GM19324 (cell line): Measurements from ENCODE around the gene MTFR1L.

Experiments used
- ATAC-seq: cut with Tn5 transposase; IDR thresholded peaks from one replicate; pipeline ENCODE4 v1.9.1; 2021; ENCODE audit warnings: mild to moderate bottlenecking, moderate library complexity; ENCODE audit not compliant: unreplicated experiment, low FRiP score

The MTFR1L gene

GRCh38 chr1:25819491-25820246, at the start of gene MTFR1L:
TSS of gene MTFR1L (plus strand) at chr1:25819954. CDS start at chr1:25823105, 3,151 bp downstream.
- peak; percentile 82 for ATAC-seq

GRCh38 chr1:25770541-25771220, 49.1 kb upstream of the MTFR1L start:
- no peak for ATAC-seq

- ATAC-seq = no peak
Observed at GRCh38 chr1:25771221-25772114, 48.3 kb upstream of the MTFR1L start.

DNA sequence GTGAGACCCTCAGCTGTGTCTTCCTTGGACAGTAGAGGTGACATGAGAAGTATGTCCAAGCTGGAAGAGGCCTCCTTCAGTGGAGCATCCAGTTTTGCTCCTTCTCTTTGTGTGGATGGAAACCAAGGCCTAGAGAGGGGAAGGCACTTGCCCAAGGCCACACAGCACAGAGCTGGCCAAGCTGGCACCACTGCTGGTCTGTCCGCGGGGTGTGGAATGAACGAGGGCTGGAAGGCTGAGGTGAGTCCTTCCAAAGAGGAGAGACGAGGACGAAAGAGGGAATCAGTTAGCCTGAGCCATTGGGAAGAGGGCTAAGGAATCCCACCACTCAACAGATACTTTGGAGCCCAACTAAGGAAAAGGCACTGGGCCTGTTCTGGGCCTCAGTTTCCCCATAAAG, 47.6 kb upstream of the MTFR1L start:
- no peak for ATAC-seq

DNA sequence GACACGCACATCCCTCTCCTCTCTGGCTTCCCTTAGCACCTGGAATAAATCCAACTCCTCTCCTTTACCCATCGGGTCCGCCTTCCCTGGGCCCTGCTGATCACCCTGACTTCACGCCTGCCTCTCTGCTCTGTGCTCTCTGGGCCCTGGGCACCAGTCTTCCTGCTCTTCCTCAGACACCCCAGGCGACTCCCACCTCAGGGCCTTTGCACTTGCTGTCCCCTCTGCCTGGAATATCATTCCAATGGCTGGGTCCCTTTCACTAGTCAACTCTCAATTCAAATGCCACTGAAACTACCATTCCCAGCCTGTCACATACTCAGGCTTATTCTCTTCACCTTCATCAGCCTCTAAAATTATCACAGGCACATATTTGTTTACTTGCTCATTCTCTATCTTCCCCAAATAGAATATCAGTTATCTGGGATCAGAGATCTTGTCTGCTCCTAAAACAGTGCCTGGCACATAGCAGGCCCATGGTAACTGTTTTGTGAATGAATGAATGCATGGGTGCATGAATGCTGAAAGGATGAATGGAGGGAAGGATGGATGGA, 47.0 kb upstream of the MTFR1L start:
- no peak for ATAC-seq

DNA sequence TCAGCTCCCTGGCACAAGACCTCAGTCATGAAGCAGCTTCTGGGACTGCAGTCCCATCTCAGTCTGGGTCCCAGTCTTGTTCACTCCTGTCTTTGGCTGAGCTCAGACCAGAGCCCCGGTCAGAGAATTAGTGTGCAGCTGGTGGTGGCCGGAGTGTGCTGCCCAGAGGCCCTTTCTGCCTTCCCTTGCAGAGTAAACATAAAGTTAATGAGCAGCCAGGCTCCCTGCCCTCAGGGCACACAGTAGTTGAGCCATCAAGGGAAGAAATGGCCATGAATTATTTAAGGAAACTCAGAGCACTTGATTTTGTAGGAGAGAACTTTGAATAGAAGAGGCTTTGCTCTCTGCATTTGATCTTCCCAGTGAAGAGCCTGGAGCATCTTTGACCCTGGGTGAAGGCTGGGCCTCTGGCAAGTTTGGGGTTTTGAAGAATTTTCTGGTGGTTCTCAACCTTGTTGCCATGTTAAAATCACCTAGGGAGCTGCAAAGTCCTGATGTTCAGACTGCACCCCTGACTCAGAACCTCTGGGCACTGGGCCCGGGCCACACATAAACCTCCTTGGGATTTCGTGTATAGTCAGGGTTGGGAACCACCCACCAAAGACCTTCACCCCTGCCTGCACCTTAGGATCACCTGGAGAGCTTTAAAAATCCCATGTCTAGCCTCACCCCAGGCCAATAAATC, 46.2 kb upstream of the MTFR1L start:
- ATAC-seq = no peak

DNA sequence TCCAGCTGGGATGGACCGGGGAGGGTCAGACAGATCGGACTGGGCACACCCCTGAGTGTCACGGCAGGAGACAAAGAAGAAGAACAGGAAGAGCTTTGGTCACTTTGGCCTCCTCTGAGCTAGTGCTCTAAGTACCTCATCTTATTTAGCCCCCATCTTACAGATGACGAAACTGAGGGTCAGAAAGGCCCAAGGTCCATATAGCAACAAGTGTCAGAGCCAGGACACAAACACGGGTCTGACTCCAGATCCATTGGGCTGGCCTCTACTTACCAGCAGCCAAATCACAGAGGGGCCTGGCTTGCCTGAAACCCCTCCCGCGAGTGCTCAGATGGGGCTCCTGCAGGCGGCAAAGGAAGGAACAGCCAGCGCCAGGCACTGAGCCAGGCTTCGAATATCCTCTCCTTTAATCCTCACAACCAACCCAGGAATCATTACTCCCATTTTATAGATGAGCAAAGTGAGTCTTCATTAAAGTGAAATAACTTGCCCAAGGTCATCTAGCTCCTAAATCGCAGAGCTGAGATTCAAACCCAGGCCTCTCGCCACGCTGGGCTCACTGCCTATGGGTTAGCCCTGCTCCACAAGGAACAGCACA, 45.4 kb upstream of the MTFR1L start:
- ATAC-seq = no peak

DNA sequence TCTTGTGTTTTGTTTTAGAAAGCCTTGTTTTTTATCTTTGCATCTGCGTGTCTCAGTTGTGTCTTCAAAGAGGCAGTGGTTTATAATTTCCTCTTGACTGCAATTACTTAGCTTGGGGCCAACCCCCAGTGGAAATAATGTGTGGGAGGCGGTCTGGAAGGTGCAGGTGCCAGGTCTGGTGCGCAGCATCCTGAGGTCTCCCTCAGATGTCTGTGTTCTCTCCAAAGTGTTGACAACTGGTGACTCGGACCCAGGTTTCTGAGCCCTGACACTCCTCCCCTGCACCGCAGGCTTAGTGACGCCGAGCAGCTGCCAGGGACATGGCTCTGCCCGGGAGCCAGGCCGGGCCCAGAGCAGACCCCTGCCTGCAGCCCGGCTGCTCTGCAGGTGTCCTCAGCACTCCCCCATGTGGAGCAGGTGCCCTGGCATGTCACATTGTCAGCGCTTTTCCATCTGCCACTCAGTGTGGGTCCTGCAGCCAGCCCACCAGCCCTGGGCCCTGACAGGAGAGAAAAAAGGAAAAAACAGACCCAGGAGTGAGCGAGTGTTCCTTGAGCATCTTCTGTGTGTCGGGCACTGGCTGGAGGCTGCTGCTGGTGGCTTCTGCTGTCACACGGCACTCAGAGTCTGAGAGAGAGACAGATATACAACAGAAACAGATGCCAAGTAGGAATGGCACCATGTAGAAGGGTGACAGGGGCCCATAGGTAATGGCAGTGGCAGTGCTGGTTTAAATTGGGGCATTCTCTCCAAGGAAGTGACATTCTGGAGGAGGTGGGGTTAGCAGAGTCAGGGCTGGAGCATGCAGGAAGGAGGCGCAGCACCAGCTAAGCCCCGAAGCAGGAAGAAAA, 44.6 kb upstream of the MTFR1L start:
- no peak for ATAC-seq

- ATAC-seq = no peak
Observed at GRCh38 chr1:25779388-25779787, 40.4 kb upstream of the MTFR1L start.

GRCh38 chr1:25779894-25780293, 39.9 kb upstream of the MTFR1L start:
- no peak for ATAC-seq

DNA sequence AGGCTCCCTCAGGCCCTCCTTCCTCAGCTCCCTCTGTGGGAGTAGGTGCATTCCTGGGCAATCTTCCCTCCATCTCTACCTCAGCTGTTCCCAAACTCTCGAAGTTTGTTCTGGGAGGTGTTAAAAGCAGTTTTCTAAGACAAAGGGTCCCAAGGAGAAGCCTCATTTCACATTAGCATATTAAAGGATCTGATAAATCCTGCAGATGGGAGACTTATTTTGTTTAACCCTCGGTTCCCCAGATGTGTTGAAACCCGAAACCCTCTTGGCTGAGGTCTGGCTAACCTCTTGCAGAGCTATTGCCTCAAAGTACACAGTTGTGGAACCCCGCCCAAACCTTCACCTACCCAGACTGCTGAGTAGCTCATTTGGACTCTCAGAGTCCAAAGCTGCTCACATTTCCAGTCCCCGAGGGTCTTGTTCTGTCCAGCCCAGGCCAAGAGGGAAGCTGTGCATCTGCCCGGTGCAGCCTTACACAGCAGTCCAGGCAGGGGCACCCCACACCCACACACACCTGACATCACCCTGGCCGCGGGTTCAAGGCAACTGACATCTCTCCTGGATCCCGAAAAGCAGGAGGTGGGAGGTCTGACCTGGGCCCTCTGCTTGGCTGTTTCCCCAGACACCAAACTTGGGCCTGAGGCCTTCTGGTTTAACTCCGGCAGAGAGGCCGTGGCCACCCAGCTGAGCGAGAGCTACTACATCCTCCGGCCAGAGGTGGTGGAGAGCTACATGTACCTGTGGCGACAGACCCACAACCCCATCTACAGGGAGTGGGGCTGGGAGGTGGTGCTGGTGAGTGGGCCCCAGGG, 39.2 kb upstream of the MTFR1L start:
- no peak for ATAC-seq

DNA sequence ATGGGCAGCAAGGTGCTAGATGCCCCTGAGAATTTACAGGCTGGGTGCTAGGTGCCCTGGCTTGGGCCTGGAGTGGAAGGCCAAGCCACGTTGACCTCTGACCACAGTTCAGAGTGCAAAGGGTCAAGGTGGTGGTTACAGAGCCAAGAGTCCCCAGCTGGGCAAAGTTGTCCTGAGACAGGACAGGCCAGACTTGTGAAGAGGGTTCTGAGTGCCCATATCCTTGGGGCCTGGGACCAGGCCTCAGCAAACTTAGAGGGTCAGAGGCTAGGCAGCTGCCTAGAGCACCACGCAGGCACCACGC, 38.7 kb upstream of the MTFR1L start:
- no peak for ATAC-seq

DNA sequence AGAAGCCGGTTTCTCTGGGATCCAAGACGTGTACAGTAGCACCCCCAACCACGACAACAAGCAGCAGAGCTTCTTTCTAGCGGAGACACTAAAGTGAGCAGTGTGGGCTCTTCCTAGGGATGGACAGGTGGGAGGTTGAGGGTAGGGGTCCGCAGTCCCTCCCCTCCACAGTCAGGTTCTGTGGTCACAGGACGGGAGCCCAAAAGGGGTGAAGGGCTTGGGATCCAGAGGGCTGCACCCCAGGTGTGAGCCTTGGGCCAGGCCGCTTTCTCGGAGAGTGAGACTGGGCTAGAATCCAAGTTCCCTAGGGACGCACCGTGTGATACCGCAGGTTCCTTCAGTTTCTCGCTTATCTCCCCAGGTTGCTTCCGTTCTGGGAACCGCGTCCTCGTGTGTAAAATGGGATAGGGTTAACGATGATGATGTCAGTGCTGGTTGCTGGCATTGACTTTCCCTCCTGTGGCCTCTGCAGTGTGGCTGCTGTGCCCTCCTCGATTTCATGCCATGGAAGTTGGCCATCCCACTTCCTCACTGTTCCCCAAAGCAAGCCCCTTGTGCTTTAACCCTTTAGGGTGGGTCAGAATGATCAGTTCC, 37.0 kb upstream of the MTFR1L start:
- no peak for ATAC-seq

DNA sequence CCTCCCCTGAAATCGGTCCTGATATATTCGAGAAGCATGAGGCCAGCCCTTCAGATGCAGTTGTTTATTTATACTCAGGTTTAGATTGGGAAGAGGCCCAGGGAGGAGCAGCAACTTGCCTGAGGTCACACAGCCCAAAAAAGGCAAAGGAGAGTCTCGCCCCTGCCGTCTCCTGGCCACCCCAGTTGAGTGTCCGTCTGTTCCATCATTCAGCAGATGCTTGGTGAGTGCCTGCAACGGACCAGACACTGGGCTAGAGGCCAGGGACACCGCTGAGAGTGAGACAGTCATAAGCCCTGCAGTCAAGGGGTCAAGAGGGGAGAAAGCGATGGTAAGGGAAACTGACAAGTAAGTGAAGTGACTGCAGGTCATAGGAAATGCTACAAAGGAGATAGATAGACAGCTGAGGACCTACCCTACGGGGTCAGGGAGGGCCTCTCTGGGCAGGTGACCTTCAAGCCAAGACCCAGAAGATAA, 35.1 kb upstream of the MTFR1L start:
- no peak for ATAC-seq

GRCh38 chr1:25785333-25786067, 34.3 kb upstream of the MTFR1L start:
- ATAC-seq = no peak

- ATAC-seq = no peak
Observed at GRCh38 chr1:25786887-25787759, 32.6 kb upstream of the MTFR1L start.
